ENCODE measurements around the gene STAC.
"Not testable (repeated sequence)": the region's sequence is repeated elsewhere in the genome, so short reads cannot be mapped to it uniquely, and the experiment has no call there.

STAC gene

GRCh38 chr3:36482256-36482655, 102.0 kb downstream of the STAC start:
- no peak for FAIRE-seq

GRCh38 chr3:36482880-36483279, 102.6 kb downstream of the STAC start:
- no peak for FAIRE-seq

- FAIRE-seq: no peak
Measured at GRCh38 chr3:36483709-36484108, 103.4 kb downstream of the STAC start.

- no peak for FAIRE-seq
Measured at GRCh38 chr3:36484386-36484785, 104.1 kb downstream of the STAC start.

- FAIRE-seq: no peak
Measured at GRCh38 chr3:36486009-36486795, 105.9 kb downstream of the STAC start.

- no peak for FAIRE-seq
Measured at GRCh38 chr3:36487616-36488015, 107.3 kb downstream of the STAC start.

- no peak for FAIRE-seq
Measured at GRCh38 chr3:36488077-36488789, 107.9 kb downstream of the STAC start.

- no peak for FAIRE-seq
Measured at GRCh38 chr3:36489101-36489500, 108.8 kb downstream of the STAC start.

GRCh38 chr3:36489679-36490425, 109.5 kb downstream of the STAC start:
- no peak for FAIRE-seq

GRCh38 chr3:36493051-36493450, 112.7 kb downstream of the STAC start:
- no peak for FAIRE-seq

- no peak for FAIRE-seq
Measured at GRCh38 chr3:36494461-36495109, 114.3 kb downstream of the STAC start.

- FAIRE-seq: no peak
Measured at GRCh38 chr3:36496684-36497633, 116.7 kb downstream of the STAC start.

GRCh38 chr3:36500053-36500452, 119.7 kb downstream of the STAC start:
- not testable (repeated sequence) for FAIRE-seq

GRCh38 chr3:36501616-36502015, 121.3 kb downstream of the STAC start:
- no peak for FAIRE-seq

- FAIRE-seq: no peak
Measured at GRCh38 chr3:36505393-36505792, 125.1 kb downstream of the STAC start.

GRCh38 chr3:36511791-36512486, 131.6 kb downstream of the STAC start:
- FAIRE-seq: no peak

GRCh38 chr3:36512555-36512954, 132.3 kb downstream of the STAC start:
- no peak for FAIRE-seq

- no peak for FAIRE-seq
Measured at GRCh38 chr3:36514171-36514570, 133.9 kb downstream of the STAC start.

- FAIRE-seq: no peak
Measured at GRCh38 chr3:36519682-36520081, 139.4 kb downstream of the STAC start.

- no peak for FAIRE-seq
Measured at GRCh38 chr3:36520241-36521006, 140.1 kb downstream of the STAC start.

- FAIRE-seq: no peak
Measured at GRCh38 chr3:36521007-36521379, 140.7 kb downstream of the STAC start.
